H1 (cell line): Measurements from ENCODE around the gene CA5A. TPM values are rescaled to one million over a fixed set of nuclear protein-coding genes. Genes with fewer than 3 reads are reported as not detected.

Experiments
- ASH2L ChIP-seq: fragments of 200-600, 300-600 bp; sonication (generic); IDR thresholded peaks from one replicate; pipeline ENCODE4 v1.7.1; 2017; ENCODE audit warnings: low read length
- CHD7 ChIP-seq: fragments of 300-600 bp; sonication (generic); IDR thresholded peaks from 2 replicates; pipeline ENCODE4 v1.7.1; 2012; ENCODE audit warnings: low read length, moderate library complexity, mild to moderate bottlenecking, inconsistent platforms; ENCODE audit not compliant: insufficient replicate concordance
- FOSL1 ChIP-seq: IDR thresholded peaks from 2 replicates; pipeline ENCODE4 v1.6.1; 2011; ENCODE audit warnings: mild to moderate bottlenecking, low read depth, low read length, moderate library complexity; ENCODE audit not compliant: insufficient read depth
- GABPA ChIP-seq: IDR thresholded peaks from 2 replicates; pipeline ENCODE4 v1.6.1; 2011; ENCODE audit warnings: mild to moderate bottlenecking, low read length, moderate library complexity, borderline replicate concordance; ENCODE audit not compliant: insufficient read depth
- JUN ChIP-seq: IDR thresholded peaks from 2 replicates; pipeline ENCODE4 v1.6.1; 2011; ENCODE audit warnings: low read depth, mild to moderate bottlenecking, improper control_type of control experiment, low read length
- MAX ChIP-seq: IDR thresholded peaks from 2 replicates; pipeline ENCODE4 v1.6.1; 2012; ENCODE audit warnings: inconsistent platforms
- RBBP5 ChIP-seq: IDR thresholded peaks from 2 replicates; pipeline ENCODE4 v1.7.1; 2012; ENCODE audit warnings: low read depth, mild to moderate bottlenecking, inconsistent platforms, low read length, moderate library complexity, borderline replicate concordance
- RXRA ChIP-seq: IDR thresholded peaks from 2 replicates; pipeline ENCODE4 v1.6.1; 2011; ENCODE audit warnings: low read depth, mild to moderate bottlenecking, low read length, moderate library complexity; ENCODE audit not compliant: insufficient read depth
- SAP30 ChIP-seq: fragments of 300-600 bp; sonication (generic); IDR thresholded peaks from 2 replicates; pipeline ENCODE4 v1.7.1; 2012; ENCODE audit warnings: low read length, moderate library complexity, mild to moderate bottlenecking, inconsistent platforms; ENCODE audit not compliant: insufficient read depth, insufficient replicate concordance
- SIRT6 ChIP-seq: IDR thresholded peaks from one replicate; pipeline ENCODE4 v1.7.1; 2012; ENCODE audit warnings: low read length, inconsistent platforms
- polyA plus RNA-seq, 7 experiments: library from polyadenylated mRNA; depleted of rRNA in 3 of 7; stranded (reverse) in 5 of 7; unstranded in 2 of 7; fragments of >200 nt in 5 of 7; fragments of 200-250 nt in 2 of 7; gene quantifications; 1 replicate in 5 of 7; 2 replicates in 1 of 7; 4 replicates in 1 of 7; pipeline versions ENCODE4 v1.2.1 to v1.2.3, GENCODE V29; 2011 to 2013; ENCODE audit warnings: missing spikeins in 2 of 7, mixed read lengths in 2 of 7
- total RNA-seq: library from RNA; stranded (reverse); fragmentation: NEBNext Ultra II Directional; extraction: Animal tissue kit (Norgen Biotek cat#: 25700); gene quantifications from 2 replicates; pipeline ENCODE4 v1.2.1, GENCODE V29; 2021

Gene CA5A
- total and polyA plus RNA-seq, 2 of the 8 experiments (the other 6 are each of a cell fraction or from before 2014, with no cell fraction given) = not detected

GRCh38 chr16:87918866-87919680, 17.3 kb downstream of the CA5A start (continued):
- no peak for TF ChIP-seq CHD7
- no peak for TF ChIP-seq SAP30
- no peak for TF ChIP-seq ASH2L
- TF ChIP-seq RBBP5 = no peak
- TF ChIP-seq SIRT6 = no peak
- TF ChIP-seq RXRA = no peak
- no peak for TF ChIP-seq FOSL1
- no peak for TF ChIP-seq JUN
- TF ChIP-seq MAX = no peak
- no peak for TF ChIP-seq GABPA
- TF ChIP-seq, all 59 proteins: peak for 0
